ENCODE results near the gene FSD2.
"Not testable (repeated sequence)": the region's sequence is repeated elsewhere in the genome, so short reads cannot be mapped to it uniquely, and the experiment has no call there.

Gene FSD2

DNA sequence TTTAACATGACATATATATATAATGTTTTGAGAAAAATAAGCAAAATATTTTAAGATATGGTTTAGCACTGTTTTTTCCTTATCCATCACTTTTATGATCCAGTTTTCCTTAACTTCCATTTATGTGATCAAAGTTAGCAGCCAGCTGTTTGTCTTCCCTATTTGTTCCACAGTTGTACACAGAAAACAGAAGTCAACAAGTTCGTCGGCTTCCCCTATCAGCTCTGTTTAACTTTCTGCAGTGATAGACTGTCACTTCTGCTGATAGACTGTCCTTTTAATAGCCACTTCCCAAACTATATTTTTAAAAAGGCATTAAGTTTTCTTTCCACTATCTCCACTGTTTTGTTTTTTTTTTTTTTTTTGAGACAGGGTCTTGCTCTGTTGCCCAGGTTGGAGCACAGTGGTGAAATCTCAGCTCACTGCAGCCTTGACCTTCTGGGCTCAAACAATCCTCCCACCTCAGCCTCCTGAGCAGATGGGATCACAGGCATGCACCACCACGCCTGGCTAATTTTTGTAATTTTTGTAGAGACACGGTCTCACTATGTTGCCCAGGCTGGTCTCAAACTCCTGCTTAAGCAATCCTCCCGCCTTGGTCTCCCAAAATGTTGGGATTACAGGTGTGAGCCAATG, 7.2 kb downstream of the FSD2 start:
- in situ Hi-C loops (cut with HindIII; ENCODE audit: low sequenced_read_pairs): no loop called here

DNA sequence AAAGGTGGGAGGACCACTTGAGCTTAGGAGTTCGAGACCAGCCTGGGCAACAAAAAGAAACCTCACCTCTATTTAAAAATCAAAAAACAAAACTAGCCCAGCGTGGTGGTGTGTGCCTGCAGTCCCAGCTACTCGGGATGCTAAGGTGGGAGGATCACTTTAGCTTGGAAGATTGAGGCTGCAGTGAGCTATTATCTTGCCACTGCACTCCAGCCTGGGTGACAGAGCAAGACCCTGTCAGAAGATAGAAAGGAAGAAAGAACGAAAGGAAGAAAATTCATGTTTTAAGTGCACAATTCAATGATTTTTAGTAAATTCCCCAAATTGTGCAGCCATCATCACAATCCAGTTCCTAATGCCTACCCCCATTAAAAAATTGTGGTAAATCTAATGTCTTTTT, 7.8 kb downstream of the FSD2 start:
- in situ Hi-C loops (cut with HindIII; ENCODE audit: low sequenced_read_pairs): no loop called here

DNA sequence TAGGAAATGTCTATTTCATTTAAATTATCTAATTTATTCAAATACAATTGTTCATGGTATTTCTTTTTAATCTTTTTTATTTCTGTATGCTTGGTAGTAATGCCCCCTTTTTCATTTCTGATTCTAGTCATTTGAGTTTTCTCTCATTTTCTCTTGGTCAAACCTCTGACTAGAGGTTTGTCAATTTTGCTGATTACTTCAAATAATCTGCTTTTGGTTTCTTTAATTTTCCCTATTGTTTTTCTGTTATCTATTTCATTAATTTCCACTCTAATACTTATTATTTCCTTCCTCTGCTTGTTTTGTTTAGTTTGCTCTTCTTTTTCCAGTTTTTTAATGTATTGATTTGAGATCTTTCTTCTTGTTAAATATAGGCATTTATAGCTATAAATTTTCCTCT, 12.1 kb downstream of the FSD2 start:
- in situ Hi-C loops (cut with HindIII; ENCODE audit: low sequenced_read_pairs): no loop called here

DNA sequence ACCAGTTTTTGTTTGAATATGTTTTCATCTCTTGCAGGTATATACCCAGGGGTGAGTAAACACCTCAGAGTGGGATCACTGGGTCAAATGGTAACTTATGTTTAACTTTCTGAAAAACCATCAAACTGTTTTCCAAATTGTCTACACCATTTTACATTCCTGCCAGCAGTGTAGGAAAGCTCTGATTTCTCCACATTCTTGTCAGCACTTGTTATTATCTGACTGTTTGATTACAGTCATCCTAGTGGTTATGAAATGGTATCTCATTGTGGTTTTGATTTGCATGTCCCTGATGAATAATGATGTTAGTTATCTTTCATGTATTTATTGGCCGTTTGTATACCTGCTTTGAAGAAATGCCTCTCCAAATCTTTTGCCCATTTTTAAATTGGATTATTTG, 13.8 kb downstream of the FSD2 start:
- in situ Hi-C loops (cut with HindIII; ENCODE audit: low sequenced_read_pairs): no loop called here

DNA sequence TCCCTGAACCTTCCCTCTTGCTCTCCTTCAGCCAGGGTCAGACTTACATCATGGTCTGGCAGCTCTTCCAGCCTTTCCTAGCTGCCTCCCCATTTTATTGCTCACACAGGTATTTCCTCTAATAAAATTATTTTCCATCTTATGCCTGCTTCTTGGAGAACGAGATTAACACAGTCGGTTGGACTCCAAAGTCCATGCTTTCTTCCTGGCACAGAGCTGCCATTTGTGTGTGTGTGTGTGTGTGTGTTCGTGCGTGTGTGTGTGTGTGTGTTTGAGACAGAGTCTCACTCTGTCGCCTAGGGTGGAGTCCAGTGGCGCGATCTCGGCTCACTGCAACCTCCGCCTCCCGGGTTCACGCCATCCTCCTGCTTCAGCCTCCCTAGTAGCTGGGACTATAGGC, 15.5 kb downstream of the FSD2 start:
- in situ Hi-C loops (cut with HindIII; ENCODE audit: low sequenced_read_pairs): no loop called here

DNA sequence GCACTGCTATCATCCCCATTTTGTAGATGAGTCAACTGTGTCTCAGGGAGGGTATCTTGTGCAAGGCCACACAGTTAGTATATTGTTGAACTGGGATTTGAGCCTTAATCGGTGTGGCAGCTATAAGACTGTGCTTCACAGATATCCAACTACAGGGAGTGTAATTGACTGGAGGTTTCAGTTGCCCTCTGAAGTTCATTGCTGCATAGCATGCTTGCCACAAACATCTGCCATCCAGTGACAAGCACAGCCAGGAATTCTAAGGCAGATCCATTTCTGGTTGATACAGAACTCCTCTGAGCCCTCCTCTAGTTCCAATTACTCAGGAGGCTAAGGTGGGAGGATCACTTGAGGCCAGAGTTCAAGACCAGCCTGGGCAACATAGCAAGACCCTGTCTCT, 16.4 kb downstream of the FSD2 start:
- in situ Hi-C loops (cut with HindIII; ENCODE audit: low sequenced_read_pairs): loop anchor here (5.0 kb wide), 1 partner anchor 58 kb away; no protein-coding TSS in a partner anchor

DNA sequence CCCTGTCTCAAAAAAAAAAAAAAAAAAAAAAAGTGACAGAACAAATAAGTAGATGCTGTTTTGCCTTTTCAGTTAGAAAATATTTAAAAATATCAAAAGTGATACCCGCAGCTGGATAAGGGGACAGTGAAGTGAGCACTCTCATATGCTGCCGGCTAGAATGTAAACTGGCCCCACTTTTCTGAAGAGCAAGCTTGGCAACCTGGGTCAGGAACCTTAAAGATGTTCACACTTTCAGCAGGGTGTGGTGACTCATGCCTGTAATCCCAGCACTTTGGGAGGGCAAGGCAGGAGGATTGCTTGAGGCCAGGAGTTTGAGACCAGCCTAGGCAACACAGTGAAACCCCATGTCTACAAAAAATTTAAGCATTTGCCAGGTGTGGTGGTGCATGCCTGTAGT, 17.4 kb downstream of the FSD2 start:
- in situ Hi-C loops (cut with HindIII; ENCODE audit: low sequenced_read_pairs): loop anchor here (5.0 kb wide), 1 partner anchor 59 kb away; no protein-coding TSS in a partner anchor

DNA sequence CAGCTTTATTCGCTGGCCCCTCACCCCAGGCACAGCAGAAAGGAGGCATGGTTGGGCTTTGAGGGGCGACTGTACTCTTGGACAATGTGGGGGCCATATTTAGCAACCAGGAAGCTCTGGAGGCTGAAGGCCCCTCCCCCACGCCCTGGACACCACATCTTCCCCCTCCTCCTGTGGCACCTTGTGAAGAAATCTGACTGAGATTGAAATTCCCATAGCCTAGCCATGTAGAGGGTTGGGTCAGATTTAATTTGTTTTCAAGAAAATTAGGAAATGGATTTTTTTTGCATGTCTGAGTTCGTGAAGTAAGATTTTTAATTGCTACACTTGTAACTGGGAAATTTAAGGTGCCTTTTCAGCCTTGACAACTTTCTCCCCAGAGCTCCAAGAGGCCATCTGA, 24.5 kb downstream of the FSD2 start:
- in situ Hi-C loops (cut with HindIII; ENCODE audit: low sequenced_read_pairs): no loop called here

DNA sequence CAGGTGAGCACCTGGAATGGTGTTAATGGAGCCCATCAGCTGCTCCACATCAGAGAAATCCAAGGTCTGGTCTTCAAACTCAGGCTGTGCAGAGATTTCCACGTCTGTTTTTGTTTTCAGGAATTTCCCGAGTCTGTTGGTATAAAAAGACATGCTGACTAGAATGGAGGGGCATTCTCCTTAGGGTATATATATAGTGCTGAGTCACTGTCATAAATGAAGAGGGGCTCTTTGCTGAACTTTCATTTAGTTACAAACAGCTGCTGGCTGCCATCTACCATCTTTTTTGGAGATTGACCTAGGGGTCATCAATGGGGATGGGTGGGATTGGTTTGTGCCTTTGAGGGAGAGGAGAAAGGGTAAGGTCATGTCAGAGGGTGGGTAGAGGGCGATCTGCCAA, 27.1 kb downstream of the FSD2 start:
- in situ Hi-C loops (cut with HindIII; ENCODE audit: low sequenced_read_pairs): no loop called here

DNA sequence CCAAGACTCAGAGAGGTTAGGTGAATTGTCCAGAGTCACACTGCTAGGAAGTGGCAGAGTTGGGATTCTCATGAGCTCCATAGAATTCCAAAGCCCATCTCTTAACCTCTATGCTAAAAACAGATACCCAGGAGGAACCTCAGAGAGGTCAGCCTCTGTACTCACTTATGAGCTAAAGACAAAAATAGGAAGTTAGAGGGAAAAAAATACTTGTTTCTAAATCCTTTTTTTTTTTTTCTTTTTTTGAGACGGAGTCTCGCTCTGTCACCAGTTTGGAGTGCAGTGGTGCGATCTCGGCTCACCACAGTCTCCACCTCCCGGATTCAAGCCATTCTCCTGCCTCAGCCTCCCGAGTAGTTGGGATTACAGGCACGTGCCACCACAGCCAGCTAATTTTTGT, 31.4 kb downstream of the FSD2 start:
- in situ Hi-C loops (cut with HindIII; ENCODE audit: low sequenced_read_pairs): no loop called here

DNA sequence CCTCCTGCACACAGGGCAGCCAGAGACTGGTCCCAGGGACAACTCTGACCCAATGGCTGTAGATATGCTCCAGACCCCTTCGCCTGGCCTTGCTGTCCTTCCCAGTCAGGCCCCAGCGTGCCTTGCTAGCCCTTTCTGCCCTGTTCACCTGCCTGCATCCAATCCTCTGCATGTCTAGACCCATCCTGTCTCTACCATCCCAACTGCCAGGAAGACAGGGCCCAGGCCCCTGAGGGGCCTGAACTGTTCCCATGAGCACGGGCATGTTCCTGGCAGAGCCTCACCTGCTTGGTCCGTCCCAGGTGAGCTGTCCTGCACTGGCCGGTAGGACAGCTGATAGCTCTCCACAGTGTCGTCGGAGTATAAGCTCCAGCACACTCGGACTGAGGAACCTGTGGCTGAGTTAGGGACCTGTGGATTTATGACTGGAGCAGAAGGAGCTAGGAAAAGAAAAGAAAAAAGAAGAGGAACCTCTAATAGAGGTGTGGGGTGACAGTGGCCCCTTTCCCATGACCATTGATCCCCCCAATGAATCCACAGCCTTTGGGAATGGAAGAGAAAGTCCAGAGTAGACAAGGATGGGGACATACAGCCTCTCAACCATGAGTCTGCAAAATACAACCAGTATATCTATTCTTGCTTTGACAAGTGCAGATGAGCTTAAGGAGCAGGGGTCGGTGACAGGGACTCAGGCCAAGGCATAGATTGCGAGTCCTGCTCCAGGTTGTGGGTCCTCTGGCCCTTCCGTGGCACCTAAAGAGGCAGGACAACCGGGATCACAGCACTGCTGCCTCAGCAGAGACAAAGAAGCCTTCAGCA, 33.9 kb downstream of the FSD2 start:
- in situ Hi-C loops (cut with HindIII; ENCODE audit: low sequenced_read_pairs): no loop called here

DNA sequence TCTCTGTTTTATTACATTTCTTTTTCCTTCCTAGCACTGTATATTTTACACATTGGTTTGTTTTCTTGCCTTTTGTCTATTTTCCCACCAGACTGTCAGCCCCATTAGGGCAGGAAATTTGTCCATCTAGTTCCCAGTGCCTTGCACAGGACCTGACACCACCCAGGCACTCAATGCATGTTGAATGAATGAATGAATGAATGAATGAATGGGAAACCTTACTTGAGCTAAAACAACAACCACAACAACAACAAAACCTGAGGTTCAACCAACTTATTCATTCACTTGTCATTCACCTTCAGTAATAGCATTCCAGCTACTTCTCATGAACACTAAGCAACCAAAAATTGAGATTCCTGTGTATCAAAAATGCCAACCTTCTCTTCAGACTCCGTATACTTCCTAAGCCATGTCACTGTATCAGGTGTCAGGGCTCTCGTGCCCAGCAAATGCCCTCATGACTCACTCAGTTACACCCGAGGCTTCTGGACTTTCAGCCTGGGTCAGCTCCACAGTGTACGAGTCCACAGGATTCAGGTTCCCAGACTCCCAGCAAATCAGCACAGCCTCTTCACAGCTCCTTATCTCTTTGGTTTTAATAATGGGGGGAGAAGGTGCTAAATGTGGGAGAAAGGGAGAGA, 37.3 kb downstream of the FSD2 start:
- in situ Hi-C loops (cut with HindIII; ENCODE audit: low sequenced_read_pairs): no loop called here

DNA sequence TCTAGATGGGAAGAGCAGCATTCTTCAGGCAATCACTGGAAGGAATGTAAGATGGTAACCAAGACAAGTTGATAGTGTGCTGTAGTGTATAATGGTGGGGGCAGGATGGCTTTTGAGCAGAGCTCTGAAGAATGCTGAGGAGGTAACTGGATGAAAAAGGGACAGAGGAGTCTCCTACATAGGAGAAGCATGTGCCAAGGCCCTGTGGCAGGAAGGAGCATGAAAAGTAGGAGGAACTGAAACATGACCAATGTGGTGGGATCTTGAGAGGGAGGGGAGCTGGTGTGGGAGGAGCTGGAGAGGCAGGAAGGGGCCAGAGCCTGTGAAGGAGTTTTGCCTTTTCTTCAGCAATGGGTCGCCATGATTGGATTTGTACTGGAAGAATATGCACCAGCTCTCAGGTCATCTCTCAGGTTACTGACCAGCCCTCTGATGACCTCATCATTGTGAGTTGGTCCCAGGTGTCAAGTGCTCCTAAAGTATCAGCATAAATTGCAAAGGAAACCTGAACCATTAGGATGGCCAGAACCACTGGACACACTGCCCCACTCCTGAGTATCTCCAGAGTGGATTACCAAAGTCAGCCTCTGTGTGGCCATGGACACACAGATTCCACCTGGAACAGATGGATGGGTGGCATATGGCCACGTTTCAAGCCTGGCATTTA, 38.6 kb downstream of the FSD2 start:
- in situ Hi-C loops (cut with HindIII; ENCODE audit: low sequenced_read_pairs): no loop called here

DNA sequence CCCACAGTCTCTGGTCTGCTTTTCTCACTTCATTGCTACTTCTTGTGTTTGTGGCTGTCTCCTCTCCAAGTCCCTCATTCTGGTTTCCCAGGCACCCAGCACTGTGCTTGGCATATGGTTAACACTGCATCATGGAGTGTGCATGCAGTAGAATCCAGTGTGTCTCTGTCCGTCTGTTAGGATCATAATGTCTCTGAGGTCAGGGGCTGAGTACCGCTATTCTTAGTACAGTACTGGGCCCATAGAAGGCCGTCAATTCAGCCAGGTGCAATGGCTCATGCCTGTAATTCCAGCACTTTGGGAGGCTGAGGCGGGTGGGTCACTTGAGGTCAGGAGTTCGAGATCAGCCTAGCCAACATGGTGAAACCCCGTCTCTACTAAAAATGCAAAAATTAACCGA, 39.7 kb downstream of the FSD2 start:
- in situ Hi-C loops (cut with HindIII; ENCODE audit: low sequenced_read_pairs): not testable (repeated sequence)

DNA sequence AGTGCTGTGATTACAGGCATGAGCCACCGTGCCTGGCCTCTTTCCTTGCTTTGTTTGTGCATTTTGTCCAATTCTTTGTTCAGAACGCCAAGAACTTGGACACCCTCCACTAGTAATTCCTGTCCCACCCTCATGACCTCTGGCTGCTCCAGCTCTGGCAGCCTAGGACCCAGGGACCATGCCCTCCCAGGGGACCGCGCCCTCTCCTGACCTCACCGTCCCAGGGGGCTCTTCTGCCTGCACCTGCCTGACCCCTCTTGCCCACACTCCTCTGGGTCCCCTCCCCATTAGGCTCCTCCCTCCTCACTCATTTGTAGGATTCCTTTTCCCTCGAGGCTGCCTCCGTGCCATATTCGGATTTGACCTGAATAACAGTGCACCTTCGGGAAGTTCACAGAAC, 41.1 kb downstream of the FSD2 start:
- in situ Hi-C loops (cut with HindIII; ENCODE audit: low sequenced_read_pairs): no loop called here

DNA sequence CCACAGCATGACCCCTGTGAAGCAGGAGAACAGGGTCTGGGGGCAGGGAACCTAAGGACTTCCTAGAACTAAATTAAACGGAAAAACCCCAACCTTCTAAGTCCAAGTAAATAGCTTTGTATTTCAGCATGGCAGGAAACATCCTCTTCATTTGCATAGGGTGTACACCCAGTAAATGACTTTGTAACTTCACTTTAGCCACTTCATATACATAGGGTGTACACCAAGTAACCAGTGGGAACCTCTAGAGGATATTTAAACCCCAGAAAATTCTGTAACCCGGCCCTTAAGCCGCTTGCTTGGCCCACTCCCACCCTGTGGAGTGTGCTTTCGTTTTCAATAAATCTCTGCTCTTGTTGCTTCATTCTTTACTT, 41.8 kb downstream of the FSD2 start:
- in situ Hi-C loops (cut with HindIII; ENCODE audit: low sequenced_read_pairs): no loop called here

DNA sequence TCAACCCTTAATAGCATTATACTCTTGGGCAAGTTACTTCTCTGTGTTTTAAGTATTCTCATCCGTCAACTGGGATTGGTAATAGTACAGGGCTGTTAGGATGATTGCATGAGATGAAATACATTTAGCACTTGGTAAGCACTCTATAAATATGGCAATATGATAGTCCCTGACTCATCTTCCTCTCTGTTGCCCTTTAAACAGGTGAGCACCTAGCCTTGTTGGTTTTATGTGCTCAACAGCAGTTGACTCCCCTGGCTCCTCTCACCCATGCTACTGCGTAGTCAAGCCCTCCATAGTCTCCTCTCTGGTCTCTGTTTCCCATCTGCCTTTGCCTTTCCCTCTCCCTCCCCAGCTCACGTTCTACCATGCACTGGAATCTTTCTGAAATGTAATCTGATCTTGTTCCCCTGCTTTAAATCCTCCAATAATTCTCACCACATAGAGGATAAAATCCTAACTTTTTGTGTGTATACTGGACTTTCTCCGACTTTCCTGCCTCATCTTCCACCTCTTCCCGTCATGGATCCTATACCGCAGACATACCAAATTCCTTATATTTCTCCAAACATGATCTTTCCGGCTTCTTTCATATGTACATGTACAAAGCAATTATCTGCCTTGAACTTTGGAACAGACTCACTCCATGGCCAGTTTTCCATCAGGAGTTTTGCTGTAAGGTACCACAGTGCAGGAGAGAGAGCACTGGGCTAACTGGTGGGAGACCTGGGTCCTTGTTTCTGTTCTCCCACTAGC, 42.3 kb downstream of the FSD2 start:
- in situ Hi-C loops (cut with HindIII; ENCODE audit: low sequenced_read_pairs): no loop called here

DNA sequence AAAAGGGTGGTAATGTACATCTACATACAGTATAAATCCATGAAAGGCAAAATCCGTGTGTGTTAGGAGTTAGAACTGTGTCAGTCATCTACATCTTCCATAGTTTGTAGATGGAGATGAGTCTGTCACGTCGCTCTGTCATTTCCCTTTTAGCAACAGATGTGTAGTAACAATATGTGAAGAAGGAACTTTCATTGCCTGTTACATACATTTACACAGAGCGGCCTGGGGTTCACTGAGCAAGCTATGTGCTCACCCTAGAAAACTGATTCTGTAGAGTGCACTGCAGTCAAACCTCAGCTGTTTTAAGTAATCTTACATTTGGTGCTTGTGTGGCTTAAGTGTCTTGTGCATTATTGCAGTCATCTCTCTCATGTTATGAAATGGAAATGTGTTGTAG, 54.6 kb downstream of the FSD2 start:
- in situ Hi-C loops (cut with HindIII; ENCODE audit: low sequenced_read_pairs): loop anchor here (10.0 kb wide), 1 partner anchor 93 kb away; no protein-coding TSS in a partner anchor

DNA sequence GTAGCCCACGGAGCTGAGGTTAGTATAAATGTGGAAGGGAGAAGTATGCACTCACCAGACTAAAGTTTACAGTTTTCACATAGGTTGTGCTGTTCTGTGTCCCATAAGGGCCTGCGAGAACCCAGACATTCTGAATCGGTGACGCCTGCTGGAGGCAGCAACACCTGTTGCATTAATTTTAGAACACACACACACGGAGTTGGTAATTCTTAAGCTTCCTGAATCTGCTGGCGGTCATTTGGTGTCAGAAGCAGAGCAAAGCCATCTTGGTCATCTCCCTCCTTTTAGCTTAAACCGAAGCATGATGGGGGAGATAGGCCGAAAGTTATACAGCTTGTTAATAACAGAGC, 55.1 kb downstream of the FSD2 start:
- in situ Hi-C loops (cut with HindIII; ENCODE audit: low sequenced_read_pairs): loop anchor here (10.0 kb wide), 1 partner anchor 94 kb away; no protein-coding TSS in a partner anchor

DNA sequence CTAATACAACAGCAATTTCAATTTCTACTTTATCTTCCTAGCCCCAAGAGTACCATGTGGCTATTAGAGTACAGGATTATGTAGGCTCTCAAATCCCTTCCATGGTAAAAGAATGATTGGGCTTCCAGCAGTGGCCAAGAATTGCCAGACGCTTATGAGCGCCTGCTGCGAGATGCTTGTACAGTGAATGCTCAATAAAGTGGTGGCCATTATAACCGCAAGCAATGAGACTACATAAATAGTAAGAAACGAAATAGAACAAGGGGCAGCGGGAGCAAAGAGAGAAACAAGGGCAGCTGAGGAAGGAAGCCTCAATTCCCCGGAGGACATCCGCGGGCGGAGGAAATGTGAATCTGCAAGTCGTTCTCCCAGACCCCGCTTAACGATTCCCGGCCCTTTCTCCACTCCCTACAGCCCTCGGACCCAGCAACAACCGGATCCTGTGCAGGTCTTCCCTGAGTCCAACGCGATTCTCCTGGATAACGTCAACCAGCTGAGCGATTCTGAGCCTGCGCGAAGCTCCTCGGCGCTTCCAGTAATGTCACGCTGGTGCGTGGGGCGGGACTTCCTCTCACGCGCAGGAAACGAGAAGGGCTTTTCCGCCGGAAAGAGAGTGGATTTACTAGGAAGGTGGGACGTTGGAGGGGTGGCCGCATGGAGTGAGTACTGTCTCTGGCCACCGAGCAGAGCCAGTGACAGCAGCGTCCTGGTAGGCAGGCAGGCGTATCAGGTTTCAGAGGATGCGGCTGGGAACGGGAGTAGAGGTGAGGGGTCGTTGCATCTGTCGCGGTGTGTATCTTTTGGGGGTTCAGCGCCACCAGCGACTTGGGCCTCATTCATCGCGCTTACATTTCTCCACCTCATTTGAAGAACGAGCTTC, 55.7 kb downstream of the FSD2 start:
- in situ Hi-C loops (cut with HindIII; ENCODE audit: low sequenced_read_pairs): loop anchor here (10.0 kb wide), 1 partner anchor 95 kb away; no protein-coding TSS in a partner anchor

Data from endothelial cell of hepatic sinusoid (primary cell).